HG03025 (cell line): ENCODE data around the gene BEND6.

Experiments used
- ATAC-seq: cut with Tn5 transposase; IDR thresholded peaks from one replicate; pipeline ENCODE4 v1.9.1; 2021; ENCODE audit warnings: mild to moderate bottlenecking, moderate library complexity; ENCODE audit not compliant: unreplicated experiment, low FRiP score

BEND6 gene

DNA sequence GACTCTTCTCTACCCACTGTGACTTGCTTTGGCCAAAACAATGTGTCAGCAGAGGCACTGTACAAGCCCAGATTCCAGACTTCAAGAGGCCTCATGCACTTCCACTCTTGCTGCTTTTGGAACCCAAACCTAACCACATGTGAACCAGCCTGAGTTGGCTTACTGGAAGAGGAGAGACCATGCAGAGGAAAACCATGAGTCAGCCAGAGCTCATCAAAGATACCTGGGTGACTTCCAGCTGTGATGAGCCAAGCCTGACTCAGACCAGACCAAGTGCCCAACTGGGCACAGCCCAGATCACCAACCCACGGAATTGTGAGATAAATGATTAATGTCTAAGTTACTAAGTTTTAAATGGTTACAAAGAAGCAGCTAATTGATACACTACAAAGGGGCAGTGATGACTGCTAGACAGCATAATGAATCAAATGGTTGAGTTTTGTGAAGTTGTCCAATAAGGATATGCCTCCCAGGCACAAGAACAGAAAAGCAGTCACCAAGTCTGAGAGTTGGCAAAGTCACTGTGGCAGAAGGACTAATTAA is 16.2 kb upstream of the BEND6 start:
- ATAC-seq = no peak

DNA sequence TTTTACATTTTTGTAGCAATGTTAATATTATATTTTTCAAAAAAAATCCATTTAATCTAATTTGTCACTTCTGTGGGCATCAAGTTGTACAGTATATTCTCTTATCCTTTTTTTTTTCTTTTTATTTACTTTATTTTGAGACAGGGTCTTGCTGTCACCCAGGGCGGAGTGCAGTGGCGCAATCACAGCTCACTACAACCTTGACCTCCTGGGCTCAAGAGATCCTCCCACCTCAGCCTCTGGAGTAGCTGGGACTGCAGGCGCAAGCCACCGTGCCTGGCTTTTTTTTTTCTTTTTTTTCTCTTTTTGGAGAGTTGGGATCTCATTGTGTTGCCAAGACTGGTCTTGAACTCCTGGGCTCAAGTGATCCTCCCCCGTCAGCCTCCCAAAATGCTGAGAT is 14.4 kb upstream of the BEND6 start:
- ATAC-seq = no peak

DNA sequence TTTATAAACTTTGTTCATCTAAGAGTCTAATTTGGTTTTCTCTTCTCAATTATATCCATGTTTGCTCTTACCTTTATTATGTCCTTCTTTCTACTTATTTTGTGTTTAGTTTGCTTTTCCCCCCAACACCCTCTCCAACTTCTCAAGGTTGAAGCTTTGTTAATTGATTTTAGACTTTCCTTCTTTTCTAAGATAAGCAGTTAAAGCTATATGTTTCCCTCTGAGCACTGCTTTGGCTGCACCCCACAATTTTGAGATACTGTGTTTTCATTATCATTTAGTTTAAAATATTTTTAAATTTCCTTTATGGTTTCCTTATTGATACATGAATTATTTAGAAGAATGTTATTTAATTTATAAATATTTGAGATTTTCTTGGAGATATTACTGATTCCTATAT is 13.9 kb upstream of the BEND6 start:
- ATAC-seq = no peak

DNA sequence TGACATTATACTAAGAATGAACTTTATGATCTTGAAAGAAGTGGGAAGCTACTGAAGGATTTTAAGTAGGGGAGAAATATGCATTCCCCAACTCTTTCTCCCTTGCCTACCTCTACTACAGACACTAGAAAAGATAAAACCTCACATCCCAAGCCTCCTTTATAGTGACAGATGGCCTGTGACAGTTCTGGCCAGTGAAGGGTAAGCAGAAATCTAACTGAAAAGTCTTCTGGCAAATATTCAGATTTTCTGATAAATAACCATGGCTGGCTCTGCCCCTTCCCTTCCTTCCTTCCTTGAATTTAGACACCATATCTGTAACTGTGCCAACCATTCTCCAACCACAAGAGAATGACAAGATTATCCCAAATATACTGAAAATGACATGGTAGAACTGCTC is 10.2 kb upstream of the BEND6 start:
- ATAC-seq = no peak

DNA sequence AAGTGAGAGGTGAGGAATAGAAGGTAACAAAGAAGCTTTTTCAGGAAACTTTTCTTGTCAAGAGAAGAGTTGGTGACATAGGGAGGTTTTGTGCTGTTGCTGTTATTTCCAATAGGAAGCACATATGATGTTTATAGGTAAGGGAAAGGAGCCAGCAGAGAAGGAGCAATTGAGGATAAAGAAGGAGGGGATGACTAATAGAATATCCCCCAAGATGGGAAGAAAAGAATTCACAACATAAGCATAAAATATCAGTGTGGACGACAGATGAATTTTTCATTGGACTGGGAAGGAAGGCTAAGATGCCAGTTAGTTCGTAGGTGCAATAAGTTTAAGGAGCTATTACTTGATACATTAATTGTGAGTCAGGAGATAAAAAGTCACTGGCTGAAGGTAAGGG is 8.5 kb upstream of the BEND6 start:
- no peak for ATAC-seq

DNA sequence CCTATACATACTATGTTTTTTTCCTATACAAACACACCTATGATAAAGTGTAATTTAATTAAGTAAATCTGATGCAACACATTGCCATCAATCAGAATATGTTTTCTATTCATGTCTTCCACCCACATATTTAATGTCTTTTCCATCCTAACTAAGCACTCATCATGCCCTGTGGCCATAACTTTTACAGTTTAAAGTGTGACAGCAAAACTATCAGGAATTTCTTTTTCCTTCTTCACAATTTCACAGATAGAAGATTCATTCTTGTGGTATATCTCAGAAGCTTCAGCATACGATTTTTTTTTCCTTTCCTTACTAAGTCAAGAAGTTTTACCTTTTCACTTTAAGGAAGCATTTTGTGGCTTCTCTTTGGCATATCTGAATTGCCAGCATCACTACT is 7.0 kb upstream of the BEND6 start:
- ATAC-seq = no peak

DNA sequence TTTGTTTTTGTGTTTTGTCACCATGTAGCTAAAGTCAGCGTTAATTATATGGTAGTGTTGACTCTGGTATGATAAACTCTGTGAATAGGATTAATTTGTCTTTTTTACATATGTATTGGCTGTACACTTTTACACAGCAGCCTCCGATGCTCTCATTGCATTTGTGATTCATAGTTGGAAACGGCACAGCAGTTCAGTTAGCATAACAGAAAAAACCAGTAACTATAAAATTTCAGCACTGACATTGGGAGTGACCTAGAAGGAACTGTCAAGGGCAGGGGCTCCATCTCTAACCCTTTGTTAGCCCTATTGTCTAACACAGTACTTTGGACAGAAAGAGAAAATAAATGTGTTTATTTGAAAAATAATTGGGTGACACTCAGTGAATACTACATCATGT is 5.6 kb upstream of the BEND6 start:
- no peak for ATAC-seq

DNA sequence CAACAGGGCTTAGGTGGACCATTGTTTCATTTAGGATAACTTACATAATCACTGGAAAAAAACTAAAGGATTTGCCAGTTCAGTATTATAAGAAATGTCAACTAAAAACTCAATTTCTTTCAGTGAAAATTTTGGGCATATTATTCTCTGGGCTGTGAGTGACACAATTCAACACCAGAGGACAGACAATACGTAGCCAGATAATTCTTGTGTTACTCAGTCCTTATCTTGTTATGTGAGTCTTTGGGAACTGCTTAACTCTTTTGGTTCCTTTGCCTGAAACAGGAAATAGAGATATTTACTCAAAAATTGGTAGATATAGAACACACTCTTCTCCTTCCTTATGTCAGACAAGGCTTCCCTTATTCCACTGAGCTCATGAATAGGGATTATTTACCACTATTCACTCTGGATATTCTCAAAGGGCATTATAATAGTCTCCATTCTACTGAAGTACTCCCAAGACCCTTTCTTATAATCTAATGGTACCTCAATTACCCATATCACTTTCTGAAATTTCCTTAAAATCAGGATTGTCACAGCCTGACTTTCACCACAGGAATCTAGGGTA is 4.9 kb upstream of the BEND6 start:
- no peak for ATAC-seq

DNA sequence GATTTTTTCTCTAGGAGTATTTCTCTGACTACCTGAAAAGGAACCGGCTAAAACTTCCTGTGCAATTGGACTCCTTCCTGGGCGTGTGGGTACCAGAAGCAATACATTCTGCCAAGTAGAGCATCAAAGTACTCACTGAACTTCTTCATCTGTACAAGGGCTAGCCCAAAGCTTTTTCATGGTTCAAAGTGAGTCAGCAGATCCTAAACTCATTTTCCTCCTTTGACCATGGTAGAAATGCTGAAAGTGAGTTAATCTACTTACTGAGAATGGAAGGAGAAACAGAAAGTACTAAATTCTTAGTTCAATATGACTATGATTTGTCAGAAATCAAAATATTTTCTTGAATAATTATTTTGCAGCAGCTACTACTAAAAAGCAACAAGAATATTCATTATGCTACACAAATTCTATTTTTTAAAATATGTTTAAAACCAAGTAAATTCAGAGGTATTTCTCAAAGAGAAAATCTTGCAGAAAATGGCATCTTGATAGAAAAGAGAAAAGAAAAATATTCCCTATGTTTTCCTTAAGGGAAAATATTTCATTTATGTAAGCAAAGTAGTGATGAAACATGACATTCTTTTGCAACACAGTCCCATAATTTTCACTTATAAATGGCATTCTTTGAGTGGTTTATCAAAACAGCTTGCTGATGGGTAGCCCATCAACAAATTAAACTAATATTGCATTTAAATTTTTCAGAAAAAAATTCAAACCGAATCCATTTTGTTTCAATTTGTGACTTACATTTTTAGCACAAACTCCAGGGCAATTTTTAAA is 3.7 kb upstream of the BEND6 start:
- no peak for ATAC-seq

DNA sequence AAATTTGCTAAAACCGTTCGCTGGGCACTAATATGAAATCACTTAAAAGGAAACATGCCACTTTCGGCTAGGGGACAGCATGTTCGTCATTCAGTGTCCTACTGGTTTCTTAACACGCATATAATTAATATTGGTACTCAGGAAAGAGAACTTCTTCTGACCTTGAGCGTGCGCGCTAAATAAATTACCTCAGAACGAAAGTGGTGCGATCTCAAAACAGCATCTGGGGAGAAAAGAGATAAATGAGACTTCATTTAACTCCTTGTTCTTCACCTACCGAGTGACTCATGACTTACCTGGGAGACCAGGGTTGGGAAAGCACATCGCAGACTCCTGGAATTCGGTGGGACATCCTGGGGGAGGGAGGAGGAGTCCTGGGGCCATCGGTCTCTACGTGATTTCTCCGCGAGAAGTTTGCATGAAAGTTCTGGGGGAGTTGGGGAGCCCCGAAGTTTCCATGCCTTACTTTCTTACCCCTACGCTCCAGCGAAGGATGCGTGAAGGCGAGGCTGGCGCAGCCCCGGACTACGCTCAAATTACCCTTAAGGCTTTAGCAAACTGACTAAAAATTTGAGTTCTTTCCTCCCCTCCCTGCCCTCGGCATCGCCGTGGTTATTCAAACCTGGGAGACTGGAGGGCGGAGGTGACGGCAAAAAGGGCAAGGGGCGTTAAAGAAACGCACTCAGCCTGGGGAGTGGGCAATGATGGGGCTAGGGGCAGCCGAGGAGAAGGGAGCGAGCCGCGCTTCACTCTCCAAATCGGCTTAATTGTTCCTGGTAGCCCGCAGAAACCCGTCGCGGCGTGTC is 1.1 kb upstream of the BEND6 start:
- no peak for ATAC-seq

DNA sequence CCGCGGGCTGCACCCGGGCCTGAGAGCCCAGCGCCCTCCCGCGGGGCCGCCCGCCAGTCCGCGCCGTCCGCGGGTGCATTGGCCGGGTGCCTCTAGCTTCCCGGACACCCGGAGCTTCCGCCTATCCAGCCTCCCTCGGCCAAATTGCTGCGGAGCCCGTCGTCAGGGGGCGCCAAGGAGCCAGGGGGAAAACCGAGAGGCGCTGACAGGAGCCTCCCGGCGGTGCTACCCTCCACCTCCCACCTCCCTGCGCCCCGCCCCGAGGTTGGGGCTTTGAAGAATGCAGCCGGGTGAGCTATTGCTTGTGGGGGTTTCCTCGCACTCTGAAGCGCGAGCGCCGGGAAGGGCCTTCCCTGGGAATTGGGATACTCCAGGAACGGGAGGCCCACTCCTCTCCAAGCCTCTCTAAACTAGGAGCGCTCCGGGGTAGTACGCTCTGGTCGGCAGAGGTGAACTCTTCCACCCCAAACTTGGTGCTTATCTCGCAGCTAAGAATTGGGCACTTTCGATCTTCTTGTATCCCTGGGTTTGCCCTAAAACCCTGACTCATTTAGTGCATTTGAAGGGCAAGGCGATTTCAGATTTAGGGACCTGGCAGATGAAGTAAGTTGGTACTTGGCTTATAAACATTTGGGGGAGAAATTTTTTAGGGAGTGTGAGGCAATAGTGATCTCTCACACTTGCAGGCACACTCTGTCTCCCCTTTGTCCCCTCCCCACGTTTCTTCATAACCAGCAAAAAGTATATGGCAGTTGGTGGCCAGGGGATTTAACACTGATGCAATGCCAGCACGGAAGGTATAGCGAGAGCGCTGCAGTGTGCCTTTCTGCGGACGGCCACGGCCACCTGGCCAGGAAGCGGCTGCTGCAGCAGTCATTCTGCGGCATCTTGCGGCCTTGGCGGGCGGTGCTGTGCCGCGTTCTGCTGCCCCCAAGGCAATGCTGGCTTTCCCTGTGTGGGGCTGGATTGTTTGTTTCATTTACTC is 556 bp downstream of the BEND6 start:
- ATAC-seq = peak; percentile 66

DNA sequence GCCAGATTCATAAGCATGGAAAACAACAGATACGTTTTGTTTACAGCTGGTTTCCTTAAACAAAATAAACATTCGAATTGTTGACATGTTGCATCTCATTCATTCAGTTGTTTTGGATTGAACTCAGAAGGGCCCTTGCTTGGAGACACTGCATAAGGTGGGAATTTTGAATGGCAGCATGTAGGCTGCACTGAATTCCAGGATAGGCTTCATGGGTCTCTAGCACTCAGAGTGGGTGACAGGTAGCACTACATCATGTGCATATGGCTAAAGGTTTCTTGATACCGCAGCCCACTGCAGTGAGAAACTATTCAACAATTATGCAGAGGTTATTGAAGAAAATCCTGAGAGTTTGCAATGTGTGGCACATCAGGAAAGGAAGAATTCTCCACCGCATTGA is 1.6 kb downstream of the BEND6 start:
- ATAC-seq = no peak

DNA sequence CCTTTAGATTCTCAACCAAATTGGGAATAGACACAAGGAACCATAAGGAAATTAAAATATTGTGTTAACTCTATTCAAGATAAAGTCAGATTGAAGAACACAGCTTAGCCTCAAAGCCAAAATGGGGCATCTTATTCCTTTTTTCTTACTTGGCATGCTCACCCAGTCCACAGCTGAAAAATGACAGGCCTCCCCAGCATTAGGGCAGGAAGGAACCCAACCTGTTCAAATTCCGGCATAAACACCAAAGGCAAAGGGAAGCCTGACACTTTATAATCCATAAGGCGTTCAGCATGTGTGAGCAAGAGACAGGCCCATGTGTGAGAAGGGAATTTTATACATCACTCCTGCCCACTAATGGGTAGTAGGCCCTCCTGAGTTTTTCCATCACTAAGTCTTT is 2.9 kb downstream of the BEND6 start:
- no peak for ATAC-seq

DNA sequence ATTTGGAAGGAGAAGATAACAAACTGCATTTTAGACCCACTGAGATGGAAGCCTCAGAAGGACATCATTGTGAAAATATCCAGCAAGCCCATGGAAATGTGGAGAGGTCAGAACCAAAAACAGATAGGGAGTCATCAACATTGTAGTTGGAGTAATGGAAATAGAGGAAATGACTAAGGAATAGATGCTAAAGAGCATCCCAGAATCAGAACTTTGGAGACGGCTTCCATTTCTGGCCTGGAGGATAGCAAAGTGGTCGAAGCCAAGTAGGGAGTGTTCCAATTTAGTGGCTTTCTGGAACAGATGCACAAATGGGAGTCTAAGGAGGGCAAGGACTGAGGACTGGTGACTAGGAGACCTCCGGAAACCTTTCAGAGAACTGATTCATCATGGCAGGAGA is 3.6 kb downstream of the BEND6 start:
- no peak for ATAC-seq

DNA sequence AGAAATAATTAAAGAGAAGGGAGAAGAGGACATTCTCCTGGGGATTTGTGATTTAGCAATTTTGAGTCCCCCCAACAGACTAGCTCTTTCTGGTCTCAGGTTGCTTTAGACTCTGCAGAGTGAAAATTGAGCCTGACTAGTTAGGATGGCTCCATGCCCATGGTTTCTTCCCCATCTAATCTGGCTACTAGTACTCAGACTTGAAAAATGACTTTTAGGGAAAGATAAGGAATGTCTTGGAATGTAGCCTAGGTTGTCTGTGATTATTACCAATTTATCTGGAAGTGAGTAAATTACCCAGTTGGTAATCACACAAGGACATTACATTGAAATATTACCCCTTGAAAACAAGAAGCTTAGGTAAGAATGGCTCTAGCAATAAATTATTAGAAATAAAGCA is 4.2 kb downstream of the BEND6 start:
- no peak for ATAC-seq

DNA sequence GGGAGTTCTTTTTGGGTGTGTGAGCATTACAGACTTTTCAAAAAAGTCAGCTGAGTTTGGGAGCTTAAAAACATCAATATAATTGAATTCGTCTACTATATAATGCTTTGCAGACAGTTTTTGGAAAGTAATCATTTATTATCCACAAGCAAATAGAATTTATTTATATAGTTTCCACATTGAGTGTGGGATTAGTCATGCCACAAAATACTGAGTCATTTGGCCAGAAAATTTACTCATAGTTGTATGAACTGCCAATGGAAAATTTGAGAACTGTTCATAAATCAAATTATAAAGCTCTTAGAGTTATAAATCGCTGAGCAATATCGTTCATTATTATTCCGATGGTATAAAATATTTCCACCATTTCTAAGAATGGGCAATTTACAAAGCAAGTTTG is 5.0 kb downstream of the BEND6 start:
- no peak for ATAC-seq

DNA sequence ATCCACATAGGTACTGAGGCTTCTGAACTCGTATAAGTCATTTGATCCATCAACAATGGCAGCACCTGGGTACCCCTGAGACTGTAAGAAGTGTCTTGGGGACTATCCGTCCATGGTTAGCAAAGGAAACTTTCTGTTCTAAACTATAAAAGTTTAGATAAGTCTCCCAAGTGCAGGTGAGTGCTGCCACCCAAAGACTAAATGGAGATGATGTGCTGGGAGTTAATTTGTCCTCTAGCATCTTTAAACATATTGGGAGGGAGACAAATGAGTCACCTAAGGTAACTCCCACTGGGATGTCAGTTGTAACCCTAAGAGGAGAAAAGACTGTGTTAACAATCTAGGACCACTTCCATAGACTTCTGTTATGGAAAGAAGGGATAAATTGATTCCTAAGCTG is 6.2 kb downstream of the BEND6 start:
- no peak for ATAC-seq

DNA sequence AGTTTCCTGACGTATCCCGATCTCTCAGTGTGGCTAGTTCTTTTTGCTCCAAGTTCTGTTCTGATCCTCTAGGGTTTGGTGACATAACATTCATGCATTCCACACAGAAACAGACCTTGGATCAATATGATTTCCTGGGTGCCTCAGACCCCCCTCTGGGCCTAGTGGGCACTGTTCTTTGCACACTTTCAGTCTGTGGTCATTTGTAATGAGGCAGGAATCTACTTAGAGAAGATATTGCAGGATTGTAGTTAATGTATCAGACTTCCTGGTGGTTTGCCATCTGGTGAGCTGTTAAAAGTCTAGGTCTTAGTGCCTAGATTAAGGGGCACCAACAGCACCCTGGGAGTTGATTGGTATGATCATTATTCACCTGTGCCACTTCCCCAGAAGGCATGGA is 7.5 kb downstream of the BEND6 start:
- ATAC-seq = no peak

DNA sequence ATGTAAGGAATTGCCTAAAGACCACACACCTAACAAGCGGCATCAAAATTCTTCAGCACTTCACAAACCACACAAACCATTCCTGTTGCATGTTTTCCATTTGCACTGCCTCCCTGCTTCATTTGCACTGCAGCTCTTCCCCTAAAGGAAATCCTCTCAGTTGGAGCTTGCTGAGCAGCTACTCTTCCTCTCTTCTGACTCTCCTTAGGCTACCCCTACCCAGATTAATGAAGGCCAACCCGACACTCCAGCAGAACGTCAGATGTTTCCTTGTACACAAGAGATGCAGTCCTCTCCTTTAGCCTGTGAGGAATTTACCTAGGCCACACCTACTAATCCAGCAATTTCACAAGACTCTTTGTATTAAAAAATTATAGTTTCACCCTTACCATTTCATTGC is 8.1 kb downstream of the BEND6 start:
- no peak for ATAC-seq

DNA sequence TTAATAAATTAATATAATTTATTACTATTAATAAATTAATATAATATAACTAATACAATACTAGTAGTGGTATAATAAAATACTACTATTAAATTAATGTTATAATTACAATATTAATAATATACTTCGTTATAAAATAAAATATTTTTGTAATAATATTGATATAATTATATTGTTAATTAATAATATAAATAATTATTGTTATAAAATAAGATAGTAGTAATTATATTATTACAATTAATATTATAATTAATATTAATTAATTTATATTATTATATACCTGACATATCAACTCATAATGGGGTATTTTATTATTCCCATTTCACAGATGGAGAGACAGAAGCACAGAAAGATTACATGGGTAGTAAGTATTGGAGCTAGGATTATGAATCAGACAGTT is 8.9 kb downstream of the BEND6 start:
- ATAC-seq = no peak
